Gastrocnemius medialis (tissue), 4 donors: ENCODE results near the gene COL23A1.

Experiments
- POLR2A ChIP-seq, 2 donors: fragments of 450-650 bp; IDR thresholded peaks; one replicate each; pipeline ENCODE4 v1.6.1; 2017; ENCODE audit warnings: antibody characterized with exemption in 2 of 2, mild to moderate bottlenecking in 2 of 2, moderate library complexity in 2 of 2
- TF ChIP-seq, protein P1 (sequence below), 5 experiments: fragments of 450-650 bp in 3 of 5; fragments of 200-600 bp in 2 of 5; sonication (generic) in 2 of 5; IDR thresholded peaks in 4 of 5; conservative IDR thresholded peaks in 1 of 5; 1 replicate in 4 of 5; 2 replicates in 1 of 5; pipeline ENCODE4 v1.5.1; 2016 to 2019; ENCODE audit warnings: antibody characterized with exemption in 5 of 5, mild to moderate bottlenecking in 3 of 5, moderate library complexity in 3 of 5

GRCh38 chr5:178259623-178260536, 330.3 kb downstream of the COL23A1 start:
- TF ChIP-seq, protein P1, sequence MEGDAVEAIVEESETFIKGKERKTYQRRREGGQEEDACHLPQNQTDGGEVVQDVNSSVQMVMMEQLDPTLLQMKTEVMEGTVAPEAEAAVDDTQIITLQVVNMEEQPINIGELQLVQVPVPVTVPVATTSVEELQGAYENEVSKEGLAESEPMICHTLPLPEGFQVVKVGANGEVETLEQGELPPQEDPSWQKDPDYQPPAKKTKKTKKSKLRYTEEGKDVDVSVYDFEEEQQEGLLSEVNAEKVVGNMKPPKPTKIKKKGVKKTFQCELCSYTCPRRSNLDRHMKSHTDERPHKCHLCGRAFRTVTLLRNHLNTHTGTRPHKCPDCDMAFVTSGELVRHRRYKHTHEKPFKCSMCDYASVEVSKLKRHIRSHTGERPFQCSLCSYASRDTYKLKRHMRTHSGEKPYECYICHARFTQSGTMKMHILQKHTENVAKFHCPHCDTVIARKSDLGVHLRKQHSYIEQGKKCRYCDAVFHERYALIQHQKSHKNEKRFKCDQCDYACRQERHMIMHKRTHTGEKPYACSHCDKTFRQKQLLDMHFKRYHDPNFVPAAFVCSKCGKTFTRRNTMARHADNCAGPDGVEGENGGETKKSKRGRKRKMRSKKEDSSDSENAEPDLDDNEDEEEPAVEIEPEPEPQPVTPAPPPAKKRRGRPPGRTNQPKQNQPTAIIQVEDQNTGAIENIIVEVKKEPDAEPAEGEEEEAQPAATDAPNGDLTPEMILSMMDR (IDR thresholded peaks at IDR 0.05 in 4 of 5, conservative IDR thresholded peaks at IDR 0.05 in 1 of 5), result no peak
- TF ChIP-seq POLR2A (IDR thresholded peaks at IDR 0.05), result no peak
